IMR-90 (cell line): ENCODE results near the gene FEM1B. TPM values are rescaled to one million over a fixed set of nuclear protein-coding genes. Genes with fewer than 3 reads are reported as not detected.

Experiments used
- ATAC-seq: fragments of 200-7000 bp; cut with Tn5 transposase; 2 replicates; pipeline ENCODE4 v1.9.1; 2020; ENCODE audit warnings: low read depth, mild to moderate bottlenecking, moderate library complexity
- BruUV-seq: library from RNA; stranded (reverse); fragments of 400-500 nt; replicated peaks from 2 replicates; lab custom pipeline; 2021; lab: Mats Ljungman, UMichigan
- CTCF ChIA-PET: fragments of 300-600 bp; formaldehyde crosslinking; extraction: SDS; loops from one replicate; lab custom pipeline; 2021; ENCODE audit warnings: antibody characterized with exemption; lab: Yijun Ruan, JAX
- POLR2A ChIA-PET: fragments of 300-600 bp; sonication (Branson Sonifier 250); formaldehyde crosslinking; loops from one replicate; lab custom pipeline; 2022; ENCODE audit warnings: antibody characterized with exemption; ENCODE audit not compliant: unreplicated experiment; lab: Charles Lee
- DNase-seq: peaks from one replicate; pipeline ENCODE4 v3.0.0; 2013
- H2AFZ ChIP-seq: replicated peaks from 2 replicates; pipeline ENCODE3; 2013; ENCODE audit warnings: low read length, mild to moderate bottlenecking; ENCODE audit not compliant: poor library complexity
- H2AK5ac ChIP-seq: 2 replicates; pipeline ENCODE4 v1.6.1; 2013; ENCODE audit warnings: low read depth, low read length, inconsistent platforms
- H2AK9ac ChIP-seq: replicated peaks from 2 replicates; pipeline ENCODE3; 2013; ENCODE audit warnings: mild to moderate bottlenecking, low read depth, low read length, moderate library complexity; ENCODE audit not compliant: poor library complexity
- H2BK120ac ChIP-seq: 2 replicates; pipeline ENCODE4 v1.6.1; 2013; ENCODE audit warnings: low read depth, low read length, inconsistent platforms
- H2BK15ac ChIP-seq: 3 replicates; pipeline ENCODE4 v1.6.1; 2013; ENCODE audit warnings: low read depth, low read length, inconsistent platforms
- H2BK20ac ChIP-seq: 2 replicates; pipeline ENCODE4 v1.6.1; 2013; ENCODE audit warnings: low read depth, mild to moderate bottlenecking, inconsistent platforms, low read length, moderate library complexity
- H2BK5ac ChIP-seq: 2 replicates; pipeline ENCODE4 v1.6.1; 2013; ENCODE audit warnings: mild to moderate bottlenecking, low read depth, low read length, inconsistent platforms; ENCODE audit not compliant: poor library complexity, severe bottlenecking
- H3K14ac ChIP-seq: replicated peaks from 2 replicates; pipeline ENCODE4 v1.6.1; 2013; ENCODE audit warnings: low read depth, low read length, inconsistent platforms
- H3K18ac ChIP-seq: 2 replicates; pipeline ENCODE4 v1.6.1; 2013; ENCODE audit warnings: low read depth, low read length, control low read depth
- H3K23ac ChIP-seq: 2 replicates; pipeline ENCODE4 v1.6.1; 2013; ENCODE audit warnings: low read depth, low read length, inconsistent platforms
- H3K27ac ChIP-seq: 2 replicates; pipeline ENCODE4 v1.5.1; 2013; ENCODE audit warnings: mild to moderate bottlenecking, control low read depth, low read length; ENCODE audit not compliant: insufficient read depth
- H3K27me3 ChIP-seq: 2 replicates; pipeline ENCODE4 v1.6.1; 2013; ENCODE audit warnings: low read length; ENCODE audit not compliant: control insufficient read depth, insufficient read depth
- H3K36me3 ChIP-seq: 2 replicates; pipeline ENCODE4 v1.6.1; 2013; ENCODE audit warnings: low read length, mixed read lengths; ENCODE audit not compliant: control insufficient read depth, insufficient read depth
- H3K4ac ChIP-seq: 2 replicates; pipeline ENCODE4 v1.6.1; 2013; ENCODE audit warnings: low read depth, low read length, inconsistent platforms
- H3K4me1 ChIP-seq: 2 replicates; pipeline ENCODE4 v1.6.1; 2013; ENCODE audit warnings: low read length, mixed read lengths; ENCODE audit not compliant: control insufficient read depth, insufficient read depth
- H3K4me2 ChIP-seq: 2 replicates; pipeline ENCODE4 v1.6.1; 2013; ENCODE audit warnings: low read depth, mild to moderate bottlenecking, control low read depth, low read length, moderate library complexity
- H3K4me3 ChIP-seq: 2 replicates; pipeline ENCODE4 v1.5.1; 2013; ENCODE audit warnings: low read depth, mild to moderate bottlenecking, control low read depth, low read length, moderate library complexity; ENCODE audit not compliant: insufficient read depth
- H3K56ac ChIP-seq: 2 replicates; pipeline ENCODE4 v1.6.1; 2013; ENCODE audit warnings: low read length, inconsistent platforms; ENCODE audit not compliant: insufficient read depth; ENCODE audit errors: extremely low read depth
- H3K79me1 ChIP-seq, 2 experiments: 2 replicates each; pipeline ENCODE4 v1.6.1; 2013; ENCODE audit warnings: low read length in 2 of 2, inconsistent platforms in 1 of 2, low read depth in 1 of 2
- H3K9ac ChIP-seq: 2 replicates; pipeline ENCODE4 v1.6.1; 2013; ENCODE audit warnings: low read depth, low read length, control low read depth
- H3K9me1 ChIP-seq: 2 replicates; pipeline ENCODE4 v1.6.1; 2013; ENCODE audit warnings: low read length, inconsistent platforms; ENCODE audit not compliant: insufficient read depth
- H3K9me3 ChIP-seq: 2 replicates; pipeline ENCODE4 v1.6.1; 2013; ENCODE audit warnings: low read length; ENCODE audit not compliant: control insufficient read depth, insufficient read depth
- H4K20me1 ChIP-seq: 2 replicates; pipeline ENCODE4 v1.6.1; 2013; ENCODE audit warnings: low read length, inconsistent platforms; ENCODE audit not compliant: insufficient read depth
- H4K5ac ChIP-seq: 2 replicates; pipeline ENCODE4 v1.6.1; 2013; ENCODE audit warnings: mild to moderate bottlenecking, low read depth, low read length, control low read depth
- H4K8ac ChIP-seq, 2 experiments: 2 replicates each; pipeline ENCODE4 v1.6.1; 2013; ENCODE audit warnings: low read depth in 2 of 2, low read length in 2 of 2, control low read depth in 1 of 2, inconsistent platforms in 1 of 2
- H4K91ac ChIP-seq: 2 replicates; pipeline ENCODE4 v1.6.1; 2013; ENCODE audit warnings: low read depth, low read length, inconsistent platforms; ENCODE audit not compliant: insufficient read depth
- CEBPB ChIP-seq: IDR thresholded peaks from 2 replicates; pipeline ENCODE4 v1.6.1; 2012; ENCODE audit warnings: low read depth, low read length, improper control_type of control experiment
- MAFK ChIP-seq: IDR thresholded peaks from 2 replicates; pipeline ENCODE4 v1.6.1; 2012; ENCODE audit warnings: low read depth, low read length, improper control_type of control experiment
- MAZ ChIP-seq: IDR thresholded peaks from 2 replicates; pipeline ENCODE4 v1.6.1; 2012; ENCODE audit warnings: low read depth, mild to moderate bottlenecking, low read length, improper control_type of control experiment, moderate library complexity, borderline replicate concordance
- MXI1 ChIP-seq: IDR thresholded peaks from 2 replicates; pipeline ENCODE4 v1.6.1; 2012; ENCODE audit warnings: low read depth, mild to moderate bottlenecking, low read length, moderate library complexity, borderline replicate concordance
- POLR2A ChIP-seq: IDR thresholded peaks from 2 replicates; pipeline ENCODE4 v1.6.1; 2012; ENCODE audit warnings: mild to moderate bottlenecking, low read depth, low read length
- RAD21 ChIP-seq: IDR thresholded peaks from 2 replicates; pipeline ENCODE4 v1.6.1; 2012; ENCODE audit warnings: low read length, improper control_type of control experiment
- RFX5 ChIP-seq: IDR thresholded peaks from 2 replicates; pipeline ENCODE4 v1.8.0; 2012; ENCODE audit warnings: low read depth, mild to moderate bottlenecking, low read length, moderate library complexity
- SMC3 ChIP-seq: fragments of 150-350 bp; IDR thresholded peaks from 2 replicates; pipeline ENCODE4 v1.6.1; 2016; ENCODE audit warnings: low read depth, mild to moderate bottlenecking, antibody characterized with exemption, low read length, moderate library complexity
- WGBS, 2 experiments: methylation state at CpG; one replicate each; pipeline versions ENCODE4 v1.1.5 to v1.1.7; 2013; ENCODE audit warnings: missing lambda C conversion rate in 2 of 2; ENCODE audit not compliant: insufficient read length in 1 of 2; ENCODE audit errors: extremely low coverage in 2 of 2; 5-methylcytosine and 5-hydroxymethylcytosine counted together
- dilution Hi-C: fragments of 300-500 bp; cut with HindIII; formaldehyde crosslinking; loops from one replicate; pipeline ENCODE4 v1.14.3; 2018; ENCODE audit warnings: low sequenced_read_pairs; ENCODE audit not compliant: unreplicated experiment
- in situ Hi-C: fragments of 300-500 bp; cut with MboI; formaldehyde crosslinking; loops from 3 replicates; pipeline ENCODE4 v1.14.3; 2019; ENCODE audit warnings: low sequenced_read_pairs, inconsistent platforms, mixed read lengths
- intact Hi-C: fragments of 100-400 bp; cut with micrococcal nuclease; formaldehyde crosslinking; loops from 2 replicates; pipeline ENCODE4 v1.10.0; 2022
- polyA plus RNA-seq, 3 experiments: library from polyadenylated mRNA; depleted of rRNA; stranded (reverse); fragments of >200 nt; gene quantifications; 2 replicates each; pipeline ENCODE4 v1.2.3, GENCODE V29; 2012; ENCODE audit warnings: low replicate concordance in 1 of 3
- total RNA-seq: library from RNA; depleted of rRNA; stranded (reverse); fragments of >200 nt; gene quantifications from 2 replicates; pipeline ENCODE4 v1.2.3, GENCODE V29; 2012
- TF ChIP-seq, protein P1 (sequence below): fragments of 150-350 bp; IDR thresholded peaks from 2 replicates; pipeline ENCODE4 v1.6.1; 2016; ENCODE audit warnings: low read depth, mild to moderate bottlenecking, low read length, moderate library complexity, borderline replicate concordance
- TF ChIP-seq, protein P2 (sequence below): fragments of 150-350 bp; IDR thresholded peaks from 2 replicates; pipeline ENCODE4 v1.6.1; 2017; ENCODE audit warnings: mild to moderate bottlenecking, antibody characterized with exemption, low read length, low read depth

Gene FEM1B
- total and polyA plus RNA-seq, 2 of the 4 experiments (the other 2 are of a cell fraction): 16.9 to 51.4 TPM

DNA sequence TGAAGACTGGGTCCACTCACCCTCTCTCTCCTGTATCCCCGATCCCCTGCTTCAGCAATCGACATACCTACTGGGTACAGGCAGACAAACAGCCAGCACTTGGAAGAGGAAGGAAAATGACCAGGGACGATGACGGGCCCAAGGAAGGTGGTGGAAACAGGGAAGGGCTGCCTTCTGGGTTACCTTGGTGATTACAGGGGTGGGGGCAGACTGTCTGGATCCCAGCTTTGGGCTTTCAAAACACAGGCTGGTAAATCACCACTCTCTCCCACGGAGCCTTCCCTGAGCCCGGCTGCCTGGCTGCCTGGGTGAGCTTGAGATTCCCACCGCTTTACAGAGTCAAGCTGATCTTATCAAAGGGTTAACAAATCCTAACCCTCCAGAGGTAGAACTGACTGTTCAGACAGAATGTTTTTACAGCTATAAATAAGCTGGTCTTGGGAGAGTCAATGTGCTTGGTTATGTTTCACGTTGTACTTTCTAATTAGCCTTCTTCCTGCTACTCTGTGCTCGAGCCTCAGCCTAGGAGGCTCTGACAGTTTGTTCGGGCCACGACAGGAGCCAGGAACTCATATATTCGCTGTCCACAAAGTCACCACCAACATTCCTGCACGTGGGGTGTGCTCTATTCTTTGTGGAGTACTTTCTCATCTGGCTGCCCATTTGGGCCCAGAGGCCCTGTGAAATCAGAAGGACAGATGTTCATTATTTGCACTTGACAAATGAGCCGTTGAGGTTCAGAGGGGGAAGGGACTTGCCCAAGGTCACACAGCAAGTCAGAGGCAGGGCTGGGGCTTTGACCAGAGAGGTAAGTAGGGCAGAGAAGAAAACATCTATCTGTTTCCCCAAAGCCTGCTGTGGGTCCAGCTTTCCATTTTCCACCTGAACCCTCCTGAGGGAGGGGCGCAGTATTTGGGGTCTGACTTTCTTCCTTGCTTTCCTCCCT, 63.5 kb downstream of the FEM1B start:
- H2BK15ac ChIP-seq: 0 out of 3 replicates have a peak overlapping the region, but pooled peaks have one; percentile 28
- peak overlapping the region in 1 of 2 experiments; percentile 3; a peak in 1 of 4 replicates for H4K8ac ChIP-seq
- no peak overlapping the region for H4K91ac ChIP-seq
- no peak overlapping the region for H2BK5ac ChIP-seq
- in situ Hi-C loops: no loop called here
- peaks cover 3% of the 10 kb centered on the region; the same call in 1 of the 2 replicates for H3K4me1 ChIP-seq
- ATAC-seq: no peak
- H2BK120ac ChIP-seq: 0 out of 2 replicates have a peak overlapping the region, but pooled peaks have one; percentile 5
- H2AK5ac ChIP-seq: 0 out of 2 replicates have a peak overlapping the region, but pooled peaks have one; percentile 40
- H3K27ac ChIP-seq: no peak overlapping the region
- dilution Hi-C loops: no loop called here
- CTCF ChIA-PET: no interaction called here
- no peaks in the 10 kb centered on the region for H4K20me1 ChIP-seq
- H3K36me3 ChIP-seq: peaks cover 3% of the 10 kb centered on the region; the same call in 1 of the 2 replicates
- no peak for DNase-seq
- intact Hi-C loops: no loop called here
- no peak overlapping the region for H3K4ac ChIP-seq
- no peak overlapping the region for H4K5ac ChIP-seq
- POLR2A ChIA-PET: no interaction called here
- H3K4me2 ChIP-seq: no peak overlapping the region
- H3K23ac ChIP-seq: peak overlapping the region; percentile 23; the same call in 1 of the 2 replicates
- no peaks in the 10 kb centered on the region for H3K79me1 ChIP-seq
- no peaks in the 10 kb centered on the region for H3K9me3 ChIP-seq
- no peak overlapping the region for H3K9ac ChIP-seq
- H2AFZ ChIP-seq: no peak overlapping the region
- H3K4me3 ChIP-seq: no peak overlapping the region
- peak overlapping the region; percentile 3 for H2AK9ac ChIP-seq
- H2BK20ac ChIP-seq: no peak overlapping the region
- H3K18ac ChIP-seq: no peak overlapping the region
- BruUV-seq: no TSS peak
- WGBS, 2 experiments: 100% methylated on average over 2 of the region's 15 CpGs; no CpG with 5 or more reads in 1 of the 2 experiments
- no peak overlapping the region for H3K14ac ChIP-seq
- peaks cover 1% of the 10 kb centered on the region for H3K9me1 ChIP-seq
- H3K56ac ChIP-seq: no peak overlapping the region
- no peaks in the 10 kb centered on the region for H3K27me3 ChIP-seq
- TF ChIP-seq MXI1 (no peak), MAZ (no peak), MAFK (no peak), RAD21 (no peak), RFX5 (no peak), POLR2A (no peak), CEBPB (no peak), SMC3 (no peak)
- TF ChIP-seq, protein P1, sequence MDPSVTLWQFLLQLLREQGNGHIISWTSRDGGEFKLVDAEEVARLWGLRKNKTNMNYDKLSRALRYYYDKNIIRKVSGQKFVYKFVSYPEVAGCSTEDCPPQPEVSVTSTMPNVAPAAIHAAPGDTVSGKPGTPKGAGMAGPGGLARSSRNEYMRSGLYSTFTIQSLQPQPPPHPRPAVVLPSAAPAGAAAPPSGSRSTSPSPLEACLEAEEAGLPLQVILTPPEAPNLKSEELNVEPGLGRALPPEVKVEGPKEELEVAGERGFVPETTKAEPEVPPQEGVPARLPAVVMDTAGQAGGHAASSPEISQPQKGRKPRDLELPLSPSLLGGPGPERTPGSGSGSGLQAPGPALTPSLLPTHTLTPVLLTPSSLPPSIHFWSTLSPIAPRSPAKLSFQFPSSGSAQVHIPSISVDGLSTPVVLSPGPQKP: no peak
- TF ChIP-seq, protein P2, sequence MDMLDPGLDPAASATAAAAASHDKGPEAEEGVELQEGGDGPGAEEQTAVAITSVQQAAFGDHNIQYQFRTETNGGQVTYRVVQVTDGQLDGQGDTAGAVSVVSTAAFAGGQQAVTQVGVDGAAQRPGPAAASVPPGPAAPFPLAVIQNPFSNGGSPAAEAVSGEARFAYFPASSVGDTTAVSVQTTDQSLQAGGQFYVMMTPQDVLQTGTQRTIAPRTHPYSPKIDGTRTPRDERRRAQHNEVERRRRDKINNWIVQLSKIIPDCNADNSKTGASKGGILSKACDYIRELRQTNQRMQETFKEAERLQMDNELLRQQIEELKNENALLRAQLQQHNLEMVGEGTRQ: no peak
